A673 (cell line): ENCODE measurements around the gene GSTT2B. TPM values are rescaled to one million over a fixed set of nuclear protein-coding genes. Genes with fewer than 3 reads are reported as not detected.
"Not testable (repeated sequence)": the region's sequence is repeated elsewhere in the genome, so short reads cannot be mapped to it uniquely, and the experiment has no call there.

Experiments used
- BruUV-seq: library from RNA; stranded (reverse); fragments of 400-500 nt; replicated peaks from 2 replicates; lab custom pipeline; 2021; lab: Mats Ljungman, UMichigan
- CTCF ChIA-PET: fragments of 300-600 bp; sonication (Branson Sonifier 250); formaldehyde crosslinking; loops from one replicate; lab custom pipeline; 2022; ENCODE audit warnings: antibody characterized with exemption; lab: Charles Lee
- POLR2A ChIA-PET: fragments of 300-600 bp; sonication (Branson Sonifier 250); formaldehyde crosslinking; loops from one replicate; lab custom pipeline; 2022; ENCODE audit warnings: antibody characterized with exemption; ENCODE audit not compliant: low non-redundant PET; lab: Charles Lee
- DNase-seq: peaks from one replicate; pipeline ENCODE4 v3.0.0-alpha.2; 2015; ENCODE audit warnings: low spot score
- H3K27ac ChIP-seq: fragments of 200-600 bp; sonication (generic); 2 replicates; pipeline ENCODE4 v1.5.1; 2016; ENCODE audit warnings: mixed run types, low read depth, mild to moderate bottlenecking, mixed read lengths, antibody characterized with exemption, low read length; ENCODE audit not compliant: poor library complexity, severe bottlenecking
- H3K27me3 ChIP-seq: fragments of 200-600 bp; sonication (generic); replicated peaks from 2 replicates; pipeline ENCODE4 v1.6.1; 2017; ENCODE audit warnings: mixed run types, low read depth, mild to moderate bottlenecking, mixed read lengths, antibody characterized with exemption, low read length; ENCODE audit not compliant: insufficient read depth, poor library complexity
- H3K36me3 ChIP-seq: fragments of 200-600 bp; sonication (generic); 2 replicates; pipeline ENCODE4 v1.6.1; 2016; ENCODE audit warnings: mixed run types, mild to moderate bottlenecking, mixed read lengths, antibody characterized with exemption, low read length; ENCODE audit not compliant: insufficient read depth, poor library complexity, severe bottlenecking
- H3K4me1 ChIP-seq: fragments of 200-600 bp; sonication (generic); 2 replicates; pipeline ENCODE4 v1.6.1; 2017; ENCODE audit warnings: mixed run types, mild to moderate bottlenecking, mixed read lengths, antibody characterized with exemption, low read length; ENCODE audit not compliant: insufficient read depth, poor library complexity, severe bottlenecking
- H3K4me3 ChIP-seq: fragments of 200-600 bp; sonication (generic); 2 replicates; pipeline ENCODE4 v1.5.1; 2016; ENCODE audit warnings: low read depth, mixed run types, mild to moderate bottlenecking, mixed read lengths, low read length; ENCODE audit not compliant: poor library complexity, severe bottlenecking
- H3K9me3 ChIP-seq: fragments of 200-600 bp; sonication (generic); 2 replicates; pipeline ENCODE4 v1.6.1; 2016; ENCODE audit warnings: mixed run types, low read depth, mild to moderate bottlenecking, mixed read lengths, antibody characterized with exemption, low read length; ENCODE audit not compliant: poor library complexity, severe bottlenecking
- EZH2 ChIP-seq: fragments of 200-600 bp; sonication (generic); IDR thresholded peaks from 2 replicates; pipeline ENCODE4 v1.6.1; 2017; ENCODE audit warnings: borderline replicate concordance, low read depth, mild to moderate bottlenecking, mixed read lengths, antibody characterized with exemption, low read length; ENCODE audit not compliant: poor library complexity, severe bottlenecking
- intact Hi-C: fragments of 100-400 bp; cut with micrococcal nuclease; formaldehyde crosslinking; loops from one replicate; pipeline ENCODE4 v1.10.0; 2022; ENCODE audit not compliant: unreplicated experiment
- total RNA-seq: library from RNA; stranded (reverse); gene quantifications from 2 replicates; pipeline ENCODE4 v1.2.3, GENCODE V29; 2021
- TF ChIP-seq, protein P1 (sequence below): fragments of 300-800, 200-600 bp; sonication (generic); conservative IDR thresholded peaks from 2 replicates; pipeline ENCODE4 v1.5.1; 2017; ENCODE audit warnings: low read depth, mild to moderate bottlenecking, antibody characterized with exemption, low read length, moderate library complexity, mixed read lengths

The GSTT2B gene
- total RNA-seq, 1 experiment from 2014 or later, result 0.54 TPM

DNA sequence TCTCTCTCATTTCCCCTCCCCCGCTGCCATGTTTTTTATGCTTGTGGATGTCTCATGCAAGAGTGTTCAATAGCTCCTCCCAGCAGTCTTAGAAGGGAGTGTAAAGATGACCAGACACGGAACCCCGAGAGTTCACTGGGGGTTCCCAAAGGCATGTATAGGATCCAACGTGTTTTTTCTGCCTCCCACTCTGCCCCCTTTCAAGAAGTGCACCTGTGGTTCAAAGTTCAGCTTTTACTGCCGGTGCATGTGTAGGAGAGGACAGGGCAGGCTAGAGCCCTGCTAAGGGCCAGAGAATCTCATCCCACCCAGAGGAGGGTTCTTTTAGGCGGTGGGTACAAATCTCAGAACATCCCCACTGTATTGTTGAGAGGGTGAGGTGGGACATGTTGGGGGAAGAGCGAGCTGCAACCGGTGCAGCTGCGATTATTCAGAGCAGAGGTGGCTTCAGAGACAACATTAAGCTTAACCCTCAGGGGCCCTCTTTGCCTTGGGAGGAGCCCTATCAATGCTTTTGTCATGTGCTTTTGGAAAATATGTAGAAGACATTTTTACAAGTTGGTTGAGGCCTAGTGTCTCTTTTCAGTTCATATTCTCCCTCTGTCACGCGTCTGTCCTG, 52.3 kb downstream of the GSTT2B start:
- Histone ChIP-seq H3K4me3 (no peak overlapping the region), H3K27me3 (no peaks in the 10 kb centered on the region), H3K36me3 (no peaks in the 10 kb centered on the region), H3K27ac (peak overlapping the region; percentile 32), H3K9me3 (no peaks in the 10 kb centered on the region), H3K4me1 (peaks cover 24% of the 10 kb centered on the region)
- intact Hi-C loops, result no loop called here
- no peak for DNase-seq
- no TSS peak for BruUV-seq
- TF ChIP-seq EZH2, result no peak
- TF ChIP-seq, protein P1, sequence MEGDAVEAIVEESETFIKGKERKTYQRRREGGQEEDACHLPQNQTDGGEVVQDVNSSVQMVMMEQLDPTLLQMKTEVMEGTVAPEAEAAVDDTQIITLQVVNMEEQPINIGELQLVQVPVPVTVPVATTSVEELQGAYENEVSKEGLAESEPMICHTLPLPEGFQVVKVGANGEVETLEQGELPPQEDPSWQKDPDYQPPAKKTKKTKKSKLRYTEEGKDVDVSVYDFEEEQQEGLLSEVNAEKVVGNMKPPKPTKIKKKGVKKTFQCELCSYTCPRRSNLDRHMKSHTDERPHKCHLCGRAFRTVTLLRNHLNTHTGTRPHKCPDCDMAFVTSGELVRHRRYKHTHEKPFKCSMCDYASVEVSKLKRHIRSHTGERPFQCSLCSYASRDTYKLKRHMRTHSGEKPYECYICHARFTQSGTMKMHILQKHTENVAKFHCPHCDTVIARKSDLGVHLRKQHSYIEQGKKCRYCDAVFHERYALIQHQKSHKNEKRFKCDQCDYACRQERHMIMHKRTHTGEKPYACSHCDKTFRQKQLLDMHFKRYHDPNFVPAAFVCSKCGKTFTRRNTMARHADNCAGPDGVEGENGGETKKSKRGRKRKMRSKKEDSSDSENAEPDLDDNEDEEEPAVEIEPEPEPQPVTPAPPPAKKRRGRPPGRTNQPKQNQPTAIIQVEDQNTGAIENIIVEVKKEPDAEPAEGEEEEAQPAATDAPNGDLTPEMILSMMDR, result no peak
- CTCF ChIA-PET, result no interaction called here
- POLR2A ChIA-PET, result no interaction called here

DNA sequence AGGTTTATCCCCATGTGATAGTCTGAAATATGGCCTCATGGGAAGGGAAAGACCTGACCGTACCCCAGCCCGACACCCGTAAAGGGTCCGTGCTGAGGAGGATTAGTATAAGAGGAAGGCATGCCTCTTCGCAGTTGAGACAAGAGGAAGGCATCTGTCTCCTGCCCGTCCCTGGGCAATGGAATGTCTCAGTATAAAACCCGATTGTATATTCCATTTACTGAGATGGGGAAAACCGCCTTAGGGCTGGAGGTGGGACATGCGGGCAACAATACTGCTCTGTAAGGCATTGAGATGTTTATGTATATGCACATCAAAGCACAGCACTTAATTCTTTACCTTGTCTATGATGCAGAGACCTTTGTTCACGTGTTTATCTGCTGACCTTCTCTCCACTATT, 53.6 kb downstream of the GSTT2B start:
- H3K36me3 ChIP-seq, DNase-seq, H3K27ac ChIP-seq, CTCF ChIA-PET, POLR2A ChIA-PET, H3K9me3 ChIP-seq, H3K4me3 ChIP-seq, intact Hi-C loops, H3K27me3 ChIP-seq, BruUV-seq: not testable (repeated sequence)
- peaks cover 16% of the 10 kb centered on the region for H3K4me1 ChIP-seq

Other genes with a start within 250 kb of the GSTT2B start
- 9.6 and 9.7 TPM in 2 replicates for gene ZNF70, start 210.1 kb downstream of the GSTT2B start, total RNA-seq
- 0.74 and 0.88 TPM in 2 replicates for gene VPREB3, start 206.8 kb downstream of the GSTT2B start, total RNA-seq
- gene C22orf15, start 198.2 kb downstream of the GSTT2B start, total RNA-seq, result 2.0 and 2.2 TPM in 2 replicates
- gene CHCHD10, start 193.2 kb downstream of the GSTT2B start, total RNA-seq, result 117 and 128 TPM in 2 replicates
- gene MMP11, start 188.3 kb downstream of the GSTT2B start, total RNA-seq, result 5.1 and 6.8 TPM in 2 replicates
- 172 and 176 TPM in 2 replicates for gene SMARCB1, start 174.2 kb downstream of the GSTT2B start, total RNA-seq
- 1.5 and 2.0 TPM in 2 replicates for gene DERL3, start 122.2 kb downstream of the GSTT2B start, total RNA-seq
- 4.9 and 6.2 TPM in 2 replicates for gene SLC2A11, start 103.3 kb downstream of the GSTT2B start, total RNA-seq
- 802 and 864 TPM in 2 replicates for gene MIF, start 66.8 kb downstream of the GSTT2B start, total RNA-seq
- not detected in 2 replicates for gene DDTL, start 5.7 kb upstream of the GSTT2B start, total RNA-seq
- gene DDT, start 13.2 kb upstream of the GSTT2B start, total RNA-seq, result 102 and 108 TPM in 2 replicates
- not detected in 2 replicates for gene GSTT2, start 18.9 kb upstream of the GSTT2B start, total RNA-seq
- gene GSTT4, start 44.3 kb upstream of the GSTT2B start, total RNA-seq, result not detected in 2 replicates
- gene CABIN1, start 50.1 kb upstream of the GSTT2B start, total RNA-seq, result 73.9 and 83.0 TPM in 2 replicates
- 0.94 and 1.3 TPM in 2 replicates for gene SUSD2, start 220.3 kb upstream of the GSTT2B start, total RNA-seq